Astrocyte of the cerebellum (primary cell): ENCODE data around the gene PROX2.

Experiments used
- DNase-seq: peaks from one replicate; pipeline ENCODE4 v3.0.0-alpha.2; 2011; ENCODE audit warnings: low read depth
- H3K4me3 ChIP-seq: 2 replicates; pipeline ENCODE4 v1.5.1; 2011; ENCODE audit warnings: mild to moderate bottlenecking, low read depth, low read length, moderate library complexity
- CTCF ChIP-seq: IDR thresholded peaks from 2 replicates; pipeline ENCODE4 v1.5.1; 2012; ENCODE audit warnings: low read length, low read depth, moderate library complexity, mild to moderate bottlenecking; ENCODE audit errors: missing control alignments
- in situ Hi-C: cut with HindIII; loops from 2 replicates; pipeline ENCODE4 v1.10.0; 2017; ENCODE audit warnings: low sequenced_read_pairs

PROX2 gene

GRCh38 chr14:74863274-74863673 lies 12.7 kb downstream of the PROX2 start:
- H3K4me3 ChIP-seq: no peak overlapping the region
- in situ Hi-C loops: loop anchor here (5.0 kb wide), 2 partner anchors 39 to 99 kb away; no protein-coding TSS in a partner anchor
- TF ChIP-seq CTCF: no peak
- no peak for DNase-seq

GRCh38 chr14:74861734-74862090 lies 14.2 kb downstream of the PROX2 start:
- no peak overlapping the region for H3K4me3 ChIP-seq
- no peak for TF ChIP-seq CTCF
- in situ Hi-C loops: loop anchor here (5.0 kb wide), 2 partner anchors 41 to 101 kb away; no protein-coding TSS in a partner anchor
- DNase-seq: no peak

GRCh38 chr14:74860899-74861733 lies 14.8 kb downstream of the PROX2 start:
- TF ChIP-seq CTCF: peak; percentile 88
- peak; percentile 75 for DNase-seq
- in situ Hi-C loops: loop anchor here (5.0 kb wide), 2 partner anchors 41 to 101 kb away; no protein-coding TSS in a partner anchor
- no peak overlapping the region for H3K4me3 ChIP-seq

GRCh38 chr14:74859757-74860552 lies 16.0 kb downstream of the PROX2 start:
- in situ Hi-C loops: loop anchor here (5.0 kb wide), 2 partner anchors 42 to 102 kb away; no protein-coding TSS in a partner anchor
- TF ChIP-seq CTCF: no peak
- H3K4me3 ChIP-seq: no peak overlapping the region
- no peak for DNase-seq

GRCh38 chr14:74858022-74858421 lies 17.9 kb downstream of the PROX2 start:
- in situ Hi-C loops: no loop called here
- no peak for TF ChIP-seq CTCF
- no peak for DNase-seq

GRCh38 chr14:74856366-74856765 lies 19.6 kb downstream of the PROX2 start:
- in situ Hi-C loops: no loop called here
- H3K4me3 ChIP-seq: no peak overlapping the region
- DNase-seq: no peak
- no peak for TF ChIP-seq CTCF

More at GRCh38 chr14:74858022-74858421, 17.9 kb downstream of the PROX2 start:
- no peak overlapping the region for H3K4me3 ChIP-seq
